HuH-7 (cell line): ENCODE data around the gene LGALS7B.
"Not testable (repeated sequence)": the region's sequence is repeated elsewhere in the genome, so short reads cannot be mapped to it uniquely, and the experiment has no call there.

Experiments
- DNase-seq: peaks from one replicate; pipeline ENCODE4 v3.0.0; 2011; ENCODE audit warnings: low spot score

The LGALS7B gene

GRCh38 chr19:38770228-38770948 is 18.6 kb upstream of the LGALS7B start:
- DNase-seq = not testable (repeated sequence)

- DNase-seq = not testable (repeated sequence)
Observed at GRCh38 chr19:38770949-38771275, 18.1 kb upstream of the LGALS7B start.

GRCh38 chr19:38771569-38771968 is 17.4 kb upstream of the LGALS7B start:
- DNase-seq = not testable (repeated sequence)

- DNase-seq = no peak
Observed at GRCh38 chr19:38773469-38774177, 15.4 kb upstream of the LGALS7B start, which contains the start of gene LGALS7. Gene LGALS7 (minus strand): TSS chr19:38773517. CDS start chr19:38773492, 25 bp downstream.

- DNase-seq = no peak
Observed at GRCh38 chr19:38774181-38774950, 14.6 kb upstream of the LGALS7B start.

GRCh38 chr19:38778733-38779132 is 10.3 kb upstream of the LGALS7B start:
- peak; percentile 2 for DNase-seq

GRCh38 chr19:38780443-38780842 is 8.6 kb upstream of the LGALS7B start:
- no peak for DNase-seq

GRCh38 chr19:38781058-38781457 is 7.9 kb upstream of the LGALS7B start:
- no peak for DNase-seq

- DNase-seq = not testable (repeated sequence)
Observed at GRCh38 chr19:38782212-38782611, 6.8 kb upstream of the LGALS7B start.

- DNase-seq = no peak
Observed at GRCh38 chr19:38784224-38784623, 4.8 kb upstream of the LGALS7B start.

- no peak for DNase-seq
Observed at GRCh38 chr19:38785187-38785699, 3.8 kb upstream of the LGALS7B start.

- not testable (repeated sequence) for DNase-seq
Observed at GRCh38 chr19:38786061-38786460, 2.9 kb upstream of the LGALS7B start.

GRCh38 chr19:38786572-38787265 is 2.3 kb upstream of the LGALS7B start:
- DNase-seq = no peak

- DNase-seq = not testable (repeated sequence)
Observed at GRCh38 chr19:38790507-38791403, 1.8 kb downstream of the LGALS7B start.

GRCh38 chr19:38791451-38792064 is 2.6 kb downstream of the LGALS7B start:
- DNase-seq = not testable (repeated sequence)

- peak; percentile 90 for DNase-seq
Observed at GRCh38 chr19:38792250-38793111, 3.5 kb downstream of the LGALS7B start.

- no peak for DNase-seq
Observed at GRCh38 chr19:38793177-38793576, 4.2 kb downstream of the LGALS7B start.

GRCh38 chr19:38793671-38794070 is 4.7 kb downstream of the LGALS7B start:
- no peak for DNase-seq

- no peak for DNase-seq
Observed at GRCh38 chr19:38795549-38795948, 6.5 kb downstream of the LGALS7B start.
